Left ventricle myocardium inferior (tissue), 1 donor: Measurements from ENCODE around the gene P2RX3. TPM values are rescaled to one million over a fixed set of nuclear protein-coding genes. Genes with fewer than 3 reads are reported as not detected.

Experiments
- DNase-seq: peaks from one replicate; pipeline ENCODE4 v3.0.0-alpha.2; 2020
- H3K27ac ChIP-seq: fragments of 200-600 bp; replicated peaks from 2 replicates; pipeline ENCODE4 v1.8.0; 2021
- H3K27me3 ChIP-seq: fragments of 200-600 bp; 2 replicates; pipeline ENCODE4 v1.8.0; 2021; ENCODE audit warnings: low read depth
- H3K36me3 ChIP-seq: fragments of 200-600 bp; 2 replicates; pipeline ENCODE4 v1.8.0; 2021
- H3K4me1 ChIP-seq: fragments of 200-600 bp; 2 replicates; pipeline ENCODE4 v1.8.0; 2021
- H3K4me3 ChIP-seq: fragments of 200-600 bp; 2 replicates; pipeline ENCODE4 v1.8.0; 2021; ENCODE audit warnings: mild to moderate bottlenecking, moderate library complexity
- H3K9me3 ChIP-seq: fragments of 200-600 bp; replicated peaks from 2 replicates; pipeline ENCODE4 v1.8.0; 2021
- CTCF ChIP-seq: fragments of 200-600 bp; IDR thresholded peaks from 2 replicates; pipeline ENCODE4 v1.8.0; 2021; ENCODE audit warnings: antibody characterized with exemption, mild to moderate bottlenecking, borderline replicate concordance
- intact Hi-C: fragments of 100-400 bp; cut with micrococcal nuclease; formaldehyde crosslinking; loops from one replicate; pipeline ENCODE4 v1.11.0; 2022
- total RNA-seq: library from RNA; stranded (reverse); fragmentation: NEBNext Ultra II Directional; extraction: Animal tissue kit (Norgen Biotek cat#: 25700); gene quantifications from one replicate; pipeline ENCODE4 v1.2.1, GENCODE V29; 2021
- donor health status: DM: no; HTN: yes; CAD: no; lungs with severe emphysema.

Gene P2RX3
- total RNA-seq, 1 donor from 2014 or later: 1.4 TPM

DNA sequence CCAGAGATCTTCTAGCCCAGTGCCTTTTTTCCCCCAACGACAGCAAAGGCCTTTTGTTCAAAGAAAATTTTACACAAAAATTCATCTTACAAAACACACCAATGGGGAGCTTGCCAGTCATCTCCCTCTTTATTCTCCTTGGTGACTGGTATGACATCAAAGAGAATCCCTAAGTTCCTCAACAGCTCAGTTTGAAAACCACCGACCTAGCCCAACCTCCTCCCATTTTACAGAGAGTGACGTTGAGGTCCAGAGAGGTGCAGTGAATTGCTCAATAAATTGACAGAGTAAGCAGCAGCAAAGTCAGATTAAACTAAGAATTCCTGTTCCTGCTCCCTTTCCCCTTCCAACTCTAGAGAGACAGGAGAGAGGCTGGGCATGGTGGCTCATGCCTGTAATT is 81.0 kb downstream of the P2RX3 start:
- Histone ChIP-seq H3K27me3 (no peaks in the 10 kb centered on the region), H3K4me1 (peaks cover 39% of the 10 kb centered on the region), H3K9me3 (no peaks in the 10 kb centered on the region), H3K36me3 (peaks cover 81% of the 10 kb centered on the region), H3K27ac (no peak overlapping the region), H3K4me3 (no peak overlapping the region)
- intact Hi-C loops: no loop called here
- no peak for DNase-seq
- TF ChIP-seq CTCF: no peak

- no peaks in the 10 kb centered on the region for H3K27me3 ChIP-seq
- no peaks in the 10 kb centered on the region for H3K9me3 ChIP-seq
- no peak for TF ChIP-seq CTCF
- H3K36me3 ChIP-seq: peaks cover 63% of the 10 kb centered on the region
- no peak overlapping the region for H3K4me3 ChIP-seq
- DNase-seq: no peak
- no peak overlapping the region for H3K27ac ChIP-seq
- intact Hi-C loops: no loop called here
- peaks cover 58% of the 10 kb centered on the region for H3K4me1 ChIP-seq
These were observed 82.9 kb downstream of the P2RX3 start for GRCh38 chr11:57421066-57421465.

GRCh38 chr11:57421805-57422204 is 83.7 kb downstream of the P2RX3 start:
- no peak for DNase-seq
- Histone ChIP-seq H3K36me3 (peaks cover 56% of the 10 kb centered on the region), H3K4me1 (peaks cover 59% of the 10 kb centered on the region), H3K4me3 (no peak overlapping the region), H3K27ac (no peak overlapping the region), H3K9me3 (no peaks in the 10 kb centered on the region), H3K27me3 (no peaks in the 10 kb centered on the region)
- TF ChIP-seq CTCF: no peak
- intact Hi-C loops: no loop called here

Other genes with a start within 250 kb of the P2RX3 start
- 0.16 TPM for gene LRRC55, start 156.4 kb upstream of the P2RX3 start, total RNA-seq
- 8.5 TPM for gene APLNR, start 101.1 kb upstream of the P2RX3 start, total RNA-seq
- gene TNKS1BP1, start 13.4 kb upstream of the P2RX3 start, total RNA-seq: 32.6 TPM
- gene SSRP1, start 2.5 kb upstream of the P2RX3 start, total RNA-seq: 34.6 TPM
- not detected for gene PRG3, start 42.8 kb downstream of the P2RX3 start, total RNA-seq
- not detected for gene PRG2, start 52.3 kb downstream of the P2RX3 start, total RNA-seq
- 21.0 TPM for gene SLC43A3, start 88.8 kb downstream of the P2RX3 start, total RNA-seq
- 1.3 TPM for gene RTN4RL2, start 122.2 kb downstream of the P2RX3 start, total RNA-seq
- gene SLC43A1, start 177.3 kb downstream of the P2RX3 start, total RNA-seq: 4.3 TPM
- gene TIMM10, start 192.4 kb downstream of the P2RX3 start, total RNA-seq: 61.0 TPM
- not detected for gene SMTNL1, start 199.2 kb downstream of the P2RX3 start, total RNA-seq
- gene UBE2L6, start 229.3 kb downstream of the P2RX3 start, total RNA-seq: 19.0 TPM